Caco-2 (cell line): ENCODE results near the gene KLHL2. TPM values are rescaled to one million over a fixed set of nuclear protein-coding genes. Genes with fewer than 3 reads are reported as not detected.

Source experiments
- BruUV-seq: library from RNA; stranded (reverse); fragments of 400-500 nt; replicated peaks from 2 replicates; lab custom pipeline; 2021; lab: Mats Ljungman, UMichigan
- CTCF ChIA-PET: fragments of 300-600 bp; sonication (Branson Sonifier 250); formaldehyde crosslinking; loops from one replicate; lab custom pipeline; 2022; ENCODE audit warnings: antibody characterized with exemption; lab: Charles Lee
- POLR2A ChIA-PET: fragments of 300-600 bp; sonication (Branson Sonifier 250); formaldehyde crosslinking; loops from one replicate; lab custom pipeline; 2022; ENCODE audit warnings: antibody characterized with exemption; lab: Charles Lee
- DNase-seq, 2 experiments: peaks; one replicate each; pipeline versions ENCODE4 v3.0.0 to v3.0.0-alpha.2; 2020 to 2022
- H3K27me3 ChIP-seq: replicated peaks from 2 replicates; pipeline ENCODE4 v1.6.0; 2011; ENCODE audit warnings: low read length; ENCODE audit not compliant: control insufficient read depth, insufficient read depth
- H3K36me3 ChIP-seq: 2 replicates; pipeline ENCODE4 v1.5.1; 2011; ENCODE audit warnings: low read length; ENCODE audit not compliant: control insufficient read depth, insufficient read depth
- H3K4me1 ChIP-seq: fragments of 250-450 bp; sonication (Bioruptor Pico); 2 replicates; pipeline ENCODE4 v1.5.1; 2020; ENCODE audit warnings: mild to moderate bottlenecking
- H3K4me3 ChIP-seq: 2 replicates; pipeline ENCODE4 v1.5.1; 2011; ENCODE audit warnings: low read depth, mild to moderate bottlenecking, control low read depth, low read length
- H3K9me3 ChIP-seq: fragments of 250-450 bp; sonication (Bioruptor Pico); 2 replicates; pipeline ENCODE4 v1.5.1; 2020; ENCODE audit warnings: mild to moderate bottlenecking, moderate library complexity
- H3K27ac Mint-ChIP-seq: one replicate; pipeline ENCODE4 v1.8.0; 2022; ENCODE audit warnings: mixed read lengths; ENCODE audit not compliant: unreplicated experiment
- H3K27me3 Mint-ChIP-seq: one replicate; pipeline ENCODE4 v1.8.0; 2022; ENCODE audit warnings: mixed read lengths; ENCODE audit not compliant: insufficient read depth, unreplicated experiment
- H3K36me3 Mint-ChIP-seq: one replicate; pipeline ENCODE4 v1.8.0; 2022; ENCODE audit warnings: mild to moderate bottlenecking, mixed read lengths; ENCODE audit not compliant: insufficient read depth, unreplicated experiment
- H3K4me1 Mint-ChIP-seq: one replicate; pipeline ENCODE4 v1.8.0; 2022; ENCODE audit warnings: low read depth, mixed read lengths; ENCODE audit not compliant: unreplicated experiment
- H3K4me3 Mint-ChIP-seq: one replicate; pipeline ENCODE4 v1.8.0; 2022; ENCODE audit warnings: mild to moderate bottlenecking, moderate library complexity, mixed read lengths; ENCODE audit not compliant: unreplicated experiment
- H3K9me3 Mint-ChIP-seq: one replicate; pipeline ENCODE4 v1.8.0; 2022; ENCODE audit warnings: mixed read lengths; ENCODE audit not compliant: unreplicated experiment
- CTCF ChIP-seq, 2 experiments: fragments of 200-600 bp in 1 of 2; IDR thresholded peaks; 1 replicate in 1 of 2; 2 replicates in 1 of 2; pipeline versions ENCODE4 v1.5.1 to v1.8.0; 2011 to 2022; ENCODE audit warnings: antibody characterized with exemption in 1 of 2, control low read depth in 1 of 2, inconsistent platforms in 1 of 2, low read depth in 1 of 2, low read length in 1 of 2, mild to moderate bottlenecking in 1 of 2, moderate library complexity in 1 of 2; ENCODE audit not compliant: insufficient read depth in 1 of 2, severe bottlenecking in 1 of 2, unreplicated experiment in 1 of 2
- intact Hi-C: fragments of 100-400 bp; cut with micrococcal nuclease; formaldehyde crosslinking; loops from one replicate; pipeline ENCODE4 v1.10.0; 2022; ENCODE audit not compliant: unreplicated experiment
- total RNA-seq: library from RNA; stranded (reverse); gene quantifications from 2 replicates; pipeline ENCODE4 v1.2.3, GENCODE V29; 2022

Gene KLHL2
- total RNA-seq, 1 experiment from 2014 or later: 15.9 TPM

- Histone ChIP-seq H3K36me3 (no peaks in the 10 kb centered on the region; the same call in none of the 2 replicates), H3K9me3 (no peaks in the 10 kb centered on the region), H3K4me3 (no peak overlapping the region), H3K4me1 (peaks cover 21% of the 10 kb centered on the region), H3K27me3 (no peaks in the 10 kb centered on the region)
- no TSS peak for BruUV-seq
- ChIA-PET POLR2A (no interaction called here), CTCF (no interaction called here)
- Mint-ChIP-seq H3K36me3 (peaks cover 46% of the 10 kb centered on the region), H3K27ac (no peak overlapping the region), H3K4me1 (peaks cover 24% of the 10 kb centered on the region), H3K4me3 (peak overlapping the region; percentile 36), H3K27me3 (no peaks in the 10 kb centered on the region), H3K9me3 (no peaks in the 10 kb centered on the region)
- intact Hi-C loops: no loop called here
- no peak for DNase-seq
- no peak for TF ChIP-seq CTCF (IDR thresholded peaks at IDR 0.05; ENCODE audit: insufficient read depth in 1 of 2, low read depth in 1 of 2, low read length in 1 of 2, severe bottlenecking in 1 of 2, unreplicated experiment in 1 of 2)
These were observed 124.0 kb downstream of the KLHL2 start for GRCh38 chr4:165331359-165331758.

- Mint-ChIP-seq H3K27ac (no peak overlapping the region), H3K36me3 (peaks cover 50% of the 10 kb centered on the region), H3K9me3 (no peaks in the 10 kb centered on the region), H3K4me1 (peaks cover 24% of the 10 kb centered on the region), H3K27me3 (no peaks in the 10 kb centered on the region), H3K4me3 (peak overlapping the region; percentile 8)
- intact Hi-C loops: no loop called here
- Histone ChIP-seq H3K4me3 (no peak overlapping the region; the same call in 1 of the 2 replicates), H3K36me3 (no peaks in the 10 kb centered on the region; the same call in none of the 2 replicates), H3K4me1 (peaks cover 20% of the 10 kb centered on the region), H3K27me3 (no peaks in the 10 kb centered on the region), H3K9me3 (no peaks in the 10 kb centered on the region)
- no TSS peak for BruUV-seq
- ChIA-PET POLR2A (no interaction called here), CTCF (no interaction called here)
- no peak for DNase-seq
- no peak for TF ChIP-seq CTCF (IDR thresholded peaks at IDR 0.05; ENCODE audit: insufficient read depth in 1 of 2, low read depth in 1 of 2, low read length in 1 of 2, severe bottlenecking in 1 of 2, unreplicated experiment in 1 of 2)
These were observed 124.5 kb downstream of the KLHL2 start for GRCh38 chr4:165331823-165332222.

GRCh38 chr4:165332502-165332901 lies 125.1 kb downstream of the KLHL2 start:
- no peak for TF ChIP-seq CTCF (IDR thresholded peaks at IDR 0.05; ENCODE audit: insufficient read depth in 1 of 2, low read depth in 1 of 2, low read length in 1 of 2, severe bottlenecking in 1 of 2, unreplicated experiment in 1 of 2)
- Mint-ChIP-seq H3K36me3 (peaks cover 57% of the 10 kb centered on the region), H3K27me3 (no peaks in the 10 kb centered on the region), H3K27ac (no peak overlapping the region), H3K4me1 (peaks cover 24% of the 10 kb centered on the region), H3K4me3 (no peak overlapping the region), H3K9me3 (no peaks in the 10 kb centered on the region)
- Histone ChIP-seq H3K36me3 (no peaks in the 10 kb centered on the region; the same call in none of the 2 replicates), H3K4me1 (peaks cover 20% of the 10 kb centered on the region), H3K4me3 (no peak overlapping the region), H3K27me3 (no peaks in the 10 kb centered on the region), H3K9me3 (no peaks in the 10 kb centered on the region)
- intact Hi-C loops: no loop called here
- no peak for DNase-seq
- CTCF ChIA-PET: no interaction called here
- POLR2A ChIA-PET: no interaction called here
- no TSS peak for BruUV-seq
